Loucy (cell line): Measurements from ENCODE around the gene ZCCHC2.

Experiments used
- EZH2phosphoT487 ChIP-seq: fragments of 200-600 bp; IDR thresholded peaks from 2 replicates; pipeline ENCODE4 v1.6.1; 2018; ENCODE audit warnings: antibody characterized with exemption, mild to moderate bottlenecking, moderate library complexity, borderline replicate concordance
- TF ChIP-seq, protein P1 (sequence below): fragments of 200-600 bp; sonication (generic); conservative IDR thresholded peaks from 2 replicates; pipeline ENCODE4 v1.5.1; 2014; ENCODE audit warnings: mild to moderate bottlenecking, antibody characterized with exemption, low read length

GRCh38 chr18:62556397-62556796 is 33.6 kb downstream of the ZCCHC2 start:
- TF ChIP-seq, protein P1, sequence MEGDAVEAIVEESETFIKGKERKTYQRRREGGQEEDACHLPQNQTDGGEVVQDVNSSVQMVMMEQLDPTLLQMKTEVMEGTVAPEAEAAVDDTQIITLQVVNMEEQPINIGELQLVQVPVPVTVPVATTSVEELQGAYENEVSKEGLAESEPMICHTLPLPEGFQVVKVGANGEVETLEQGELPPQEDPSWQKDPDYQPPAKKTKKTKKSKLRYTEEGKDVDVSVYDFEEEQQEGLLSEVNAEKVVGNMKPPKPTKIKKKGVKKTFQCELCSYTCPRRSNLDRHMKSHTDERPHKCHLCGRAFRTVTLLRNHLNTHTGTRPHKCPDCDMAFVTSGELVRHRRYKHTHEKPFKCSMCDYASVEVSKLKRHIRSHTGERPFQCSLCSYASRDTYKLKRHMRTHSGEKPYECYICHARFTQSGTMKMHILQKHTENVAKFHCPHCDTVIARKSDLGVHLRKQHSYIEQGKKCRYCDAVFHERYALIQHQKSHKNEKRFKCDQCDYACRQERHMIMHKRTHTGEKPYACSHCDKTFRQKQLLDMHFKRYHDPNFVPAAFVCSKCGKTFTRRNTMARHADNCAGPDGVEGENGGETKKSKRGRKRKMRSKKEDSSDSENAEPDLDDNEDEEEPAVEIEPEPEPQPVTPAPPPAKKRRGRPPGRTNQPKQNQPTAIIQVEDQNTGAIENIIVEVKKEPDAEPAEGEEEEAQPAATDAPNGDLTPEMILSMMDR = no peak
- TF ChIP-seq EZH2phosphoT487 = no peak
